Suprapubic skin (tissue), 3 donors: ENCODE results near the gene FTSJ1.

Experiments
- POLR2A ChIP-seq, 2 donors: fragments of 450-650 bp; IDR thresholded peaks; one replicate each; pipeline ENCODE4 v1.6.1; 2017; ENCODE audit warnings: antibody characterized with exemption in 2 of 2, mild to moderate bottlenecking in 2 of 2, moderate library complexity in 2 of 2
- TF ChIP-seq, protein P1 (sequence below), 2 donors: fragments of 200-600 bp in 1 of 2; fragments of 450-650 bp in 1 of 2; sonication (generic) in 1 of 2; IDR thresholded peaks; one replicate each; pipeline ENCODE4 v1.5.1; 2016 to 2019; ENCODE audit warnings: antibody characterized with exemption in 2 of 2, mild to moderate bottlenecking in 1 of 2, moderate library complexity in 1 of 2

DNA sequence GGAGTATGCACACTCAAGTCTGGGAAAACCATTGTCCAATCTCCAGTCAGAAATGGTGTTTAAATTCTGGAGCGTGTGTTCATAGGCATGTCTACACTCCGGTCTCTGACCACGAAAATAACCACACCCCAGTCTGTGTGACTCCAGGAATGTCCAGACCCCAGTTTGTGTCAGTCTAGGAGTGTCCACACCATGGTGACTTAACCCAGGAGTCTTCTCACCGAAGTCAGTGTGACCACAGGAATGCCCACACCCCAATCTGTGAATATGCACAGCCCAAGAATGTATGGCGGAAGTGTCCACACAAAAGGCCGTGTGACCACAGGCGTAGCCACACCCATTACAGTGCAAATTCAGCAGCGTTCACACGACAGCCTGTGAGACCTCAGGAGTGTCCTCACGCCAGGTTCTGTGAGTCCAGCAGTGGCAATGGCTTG is 11.4 kb downstream of the FTSJ1 start:
- TF ChIP-seq, protein P1, sequence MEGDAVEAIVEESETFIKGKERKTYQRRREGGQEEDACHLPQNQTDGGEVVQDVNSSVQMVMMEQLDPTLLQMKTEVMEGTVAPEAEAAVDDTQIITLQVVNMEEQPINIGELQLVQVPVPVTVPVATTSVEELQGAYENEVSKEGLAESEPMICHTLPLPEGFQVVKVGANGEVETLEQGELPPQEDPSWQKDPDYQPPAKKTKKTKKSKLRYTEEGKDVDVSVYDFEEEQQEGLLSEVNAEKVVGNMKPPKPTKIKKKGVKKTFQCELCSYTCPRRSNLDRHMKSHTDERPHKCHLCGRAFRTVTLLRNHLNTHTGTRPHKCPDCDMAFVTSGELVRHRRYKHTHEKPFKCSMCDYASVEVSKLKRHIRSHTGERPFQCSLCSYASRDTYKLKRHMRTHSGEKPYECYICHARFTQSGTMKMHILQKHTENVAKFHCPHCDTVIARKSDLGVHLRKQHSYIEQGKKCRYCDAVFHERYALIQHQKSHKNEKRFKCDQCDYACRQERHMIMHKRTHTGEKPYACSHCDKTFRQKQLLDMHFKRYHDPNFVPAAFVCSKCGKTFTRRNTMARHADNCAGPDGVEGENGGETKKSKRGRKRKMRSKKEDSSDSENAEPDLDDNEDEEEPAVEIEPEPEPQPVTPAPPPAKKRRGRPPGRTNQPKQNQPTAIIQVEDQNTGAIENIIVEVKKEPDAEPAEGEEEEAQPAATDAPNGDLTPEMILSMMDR (IDR thresholded peaks at IDR 0.05) = no peak
- TF ChIP-seq POLR2A (IDR thresholded peaks at IDR 0.05) = no peak
